Common myeloid progenitor, CD34-positive (primary cell): ENCODE measurements around the gene PGP.
"Not testable (repeated sequence)": the region's sequence is repeated elsewhere in the genome, so short reads cannot be mapped to it uniquely, and the experiment has no call there.

Source experiments
- CTCF ChIA-PET: fragments of 350-600 bp; sonication (Branson Sonifier 250); formaldehyde crosslinking; loops from one replicate; lab custom pipeline; 2021; ENCODE audit warnings: antibody characterized with exemption; lab: Charles Lee
- POLR2A ChIA-PET: fragments of 350-600 bp; sonication (Branson Sonifier 250); formaldehyde crosslinking; loops from one replicate; lab custom pipeline; 2021; ENCODE audit warnings: antibody characterized with exemption; lab: Charles Lee
- DNase-seq, 3 donors: peaks; one replicate each; pipeline versions ENCODE4 v3.0.0 to v3.0.0-alpha.2; 2013
- H3K27ac ChIP-seq, 2 experiments: 1 replicate in 1 of 2; 2 replicates in 1 of 2; pipeline ENCODE4 v1.7.0; 2013; ENCODE audit warnings: inconsistent platforms in 2 of 2, low read length in 2 of 2, mild to moderate bottlenecking in 2 of 2, low read depth in 1 of 2, moderate library complexity in 1 of 2; ENCODE audit not compliant: severe bottlenecking in 2 of 2, insufficient read depth in 1 of 2, poor library complexity in 1 of 2
- H3K27me3 ChIP-seq, 5 experiments: replicated peaks in 2 of 5; 1 replicate in 3 of 5; 2 replicates in 2 of 5; pipeline versions ENCODE4 v1.6.1 to v1.7.0; 2013; ENCODE audit warnings: low read length in 4 of 5, mild to moderate bottlenecking in 2 of 5, moderate library complexity in 2 of 5, inconsistent platforms in 1 of 5; ENCODE audit not compliant: insufficient read depth in 5 of 5, control insufficient read depth in 4 of 5
- H3K36me3 ChIP-seq, 4 experiments: 1 replicate in 2 of 4; 2 replicates in 2 of 4; pipeline versions ENCODE4 v1.6.1 to v1.7.0; 2013; ENCODE audit warnings: low read length in 3 of 4, control low read depth in 1 of 4, mild to moderate bottlenecking in 1 of 4; ENCODE audit not compliant: control insufficient read depth in 4 of 4, insufficient read depth in 4 of 4
- H3K4me1 ChIP-seq, 4 experiments: 1 replicate in 3 of 4; 2 replicates in 1 of 4; pipeline versions ENCODE4 v1.6.1 to v1.7.1; 2013; ENCODE audit warnings: low read length in 3 of 4, mild to moderate bottlenecking in 3 of 4, control low read depth in 1 of 4, inconsistent platforms in 1 of 4, moderate library complexity in 1 of 4; ENCODE audit not compliant: control insufficient read depth in 4 of 4, insufficient read depth in 4 of 4; ENCODE audit errors: control extremely low read depth in 1 of 4
- H3K4me3 ChIP-seq, 7 experiments: 1 replicate in 4 of 7; 2 replicates in 3 of 7; pipeline versions ENCODE4 v1.5.1 to v1.7.0; 2013; ENCODE audit warnings: mild to moderate bottlenecking in 7 of 7, low read length in 6 of 7, moderate library complexity in 6 of 7, inconsistent platforms in 2 of 7, low read depth in 2 of 7, control low read depth in 1 of 7; ENCODE audit not compliant: insufficient read depth in 4 of 7, control insufficient read depth in 1 of 7; ENCODE audit errors: extremely low read depth in 1 of 7
- H3K9me3 ChIP-seq, 5 experiments: 1 replicate in 4 of 5; 2 replicates in 1 of 5; pipeline versions ENCODE4 v1.6.1 to v1.7.1; 2013; ENCODE audit warnings: low read length in 4 of 5, mild to moderate bottlenecking in 2 of 5, inconsistent platforms in 1 of 5, low read depth in 1 of 5, moderate library complexity in 1 of 5; ENCODE audit not compliant: control insufficient read depth in 4 of 5, insufficient read depth in 2 of 5; ENCODE audit errors: control extremely low read depth in 1 of 5
- WGBS: methylation state at CpG from one replicate; pipeline ENCODE4 v1.1.5; 2013; ENCODE audit not compliant: insufficient coverage; 5-methylcytosine and 5-hydroxymethylcytosine counted together

Gene PGP

GRCh38 chr16:2206780-2207433, 7.7 kb downstream of the PGP start:
- 97% methylated on average over 21 of the region's 23 CpGs for WGBS
- ChIA-PET CTCF (interaction anchor here (0.7 to 1.7 kb wide), 3 partner anchors 9 to 51 kb away, joined by 3 to 4 read pairs (median 3); partner anchors contain the start of gene TRAF7), POLR2A (no interaction called here)
- H3K36me3 ChIP-seq: peaks cover 6 to 46% (median 34%) of the 10 kb centered on the region in 4 experiments
- peaks cover 0 to 22% (median 14%) of the 10 kb centered on the region in 4 experiments for H3K4me1 ChIP-seq
- DNase-seq: no peak
- H3K27ac ChIP-seq: peak overlapping the region in 1 of 2 experiments; percentile 91
- no peaks in the 10 kb centered on the region for H3K9me3 ChIP-seq
- H3K4me3 ChIP-seq: no peak overlapping the region
- no peaks in the 10 kb centered on the region for H3K27me3 ChIP-seq

GRCh38 chr16:2206420-2206779, 8.2 kb downstream of the PGP start:
- 93% methylated on average over 16 of the region's 18 CpGs for WGBS
- peak overlapping the region in 1 of 2 experiments; percentile 91 for H3K27ac ChIP-seq
- H3K4me3 ChIP-seq: peak overlapping the region in 5 of 7 experiments; percentile 84 to 99 (median 89)
- no peaks in the 10 kb centered on the region for H3K9me3 ChIP-seq
- peaks cover 0 to 21% (median 14%) of the 10 kb centered on the region in 4 experiments for H3K4me1 ChIP-seq
- DNase-seq: no peak
- no peaks in the 10 kb centered on the region for H3K27me3 ChIP-seq
- peaks cover 6 to 42% (median 32%) of the 10 kb centered on the region in 4 experiments for H3K36me3 ChIP-seq
- ChIA-PET CTCF (interaction anchor here (0.7 to 1.7 kb wide), 2 partner anchors 19 to 51 kb away, joined by 3 to 4 read pairs; partner anchors contain the start of gene TRAF7), POLR2A (interaction anchor here (1.8 kb wide), 1 partner anchor 8 kb away, joined by 5 read pairs; the partner anchor contains the start of gene PGP)

GRCh38 chr16:2205967-2206313, 8.7 kb downstream of the PGP start:
- DNase-seq: no peak
- peak overlapping the region in 1 of 2 experiments; percentile 91 for H3K27ac ChIP-seq
- H3K36me3 ChIP-seq: peaks cover 6 to 42% (median 32%) of the 10 kb centered on the region in 4 experiments
- no peaks in the 10 kb centered on the region for H3K27me3 ChIP-seq
- ChIA-PET POLR2A (interaction anchor here (1.3 to 1.8 kb wide), 2 partner anchors 9 to 50 kb away, joined by 3 to 5 read pairs; partner anchors contain the start of genes PGP and TRAF7), CTCF (interaction anchor here (0.7 to 1.7 kb wide), 2 partner anchors 19 to 50 kb away, joined by 3 to 4 read pairs; partner anchors contain the start of gene TRAF7)
- H3K4me3 ChIP-seq: peak overlapping the region; percentile 79 to 99 (median 89)
- H3K4me1 ChIP-seq: peaks cover 0 to 21% (median 14%) of the 10 kb centered on the region in 4 experiments
- no peaks in the 10 kb centered on the region for H3K9me3 ChIP-seq
- WGBS: 15% methylated on average over 8 of the region's 16 CpGs

- CTCF ChIA-PET: interaction anchor here (1.7 kb wide), 1 partner anchor 50 kb away, joined by 4 read pairs; the partner anchor contains the start of gene TRAF7
- peaks cover 0 to 21% (median 14%) of the 10 kb centered on the region in 4 experiments for H3K4me1 ChIP-seq
- H3K9me3 ChIP-seq: no peaks in the 10 kb centered on the region
- peak; percentile 91 to 95 (median 94) for DNase-seq
- POLR2A ChIA-PET: interaction anchor here (0.7 to 1.8 kb wide), 3 partner anchors 9 to 240 kb away, joined by 3 to 5 read pairs (median 3); partner anchors contain the start of genes PGP and TRAF7
- H3K36me3 ChIP-seq: peaks cover 6 to 37% (median 31%) of the 10 kb centered on the region in 4 experiments
- H3K27me3 ChIP-seq: peaks cover 0 to 2% (median 0%) of the 10 kb centered on the region in 5 experiments
- 0% methylated on average over 73 of the region's 93 CpGs for WGBS
- peak within 1 kb of the TSS; percentile 79 to 99 (median 89) for H3K4me3 ChIP-seq
- H3K27ac ChIP-seq: peak within 1 kb of the TSS; percentile 66 to 91
These were observed 9.3 kb downstream of the PGP start, which contains the start of gene MLST8 for GRCh38 chr16:2205104-2205966. TSS of gene MLST8 (plus strand) at chr16:2205454. CDS start at chr16:2206086, 632 bp downstream.

GRCh38 chr16:2204416-2205103, 10.1 kb downstream of the PGP start:
- Histone ChIP-seq H3K4me1 (peaks cover 0 to 21% (median 14%) of the 10 kb centered on the region in 4 experiments), H3K27me3 (peaks cover 0 to 5% (median under 1%) of the 10 kb centered on the region in 5 experiments), H3K27ac (peak overlapping the region; percentile 66 to 91), H3K36me3 (peaks cover 6 to 30% (median 26%) of the 10 kb centered on the region in 4 experiments), H3K4me3 (peak overlapping the region in 6 of 7 experiments; percentile 84 to 99 (median 92)), H3K9me3 (no peaks in the 10 kb centered on the region)
- POLR2A ChIA-PET: interaction anchor here (0.7 to 1.8 kb wide), 4 partner anchors 10 to 239 kb away, joined by 3 to 5 read pairs (median 3); partner anchors contain the start of genes PGP and TRAF7
- CTCF ChIA-PET: interaction anchor here (0.7 to 1.8 kb wide), 3 partner anchors 10 to 51 kb away, joined by 3 to 6 read pairs (median 3); no protein-coding TSS in a partner anchor
- WGBS: 93% methylated on average over 13 of the region's 13 CpGs
- no peak for DNase-seq

DNA sequence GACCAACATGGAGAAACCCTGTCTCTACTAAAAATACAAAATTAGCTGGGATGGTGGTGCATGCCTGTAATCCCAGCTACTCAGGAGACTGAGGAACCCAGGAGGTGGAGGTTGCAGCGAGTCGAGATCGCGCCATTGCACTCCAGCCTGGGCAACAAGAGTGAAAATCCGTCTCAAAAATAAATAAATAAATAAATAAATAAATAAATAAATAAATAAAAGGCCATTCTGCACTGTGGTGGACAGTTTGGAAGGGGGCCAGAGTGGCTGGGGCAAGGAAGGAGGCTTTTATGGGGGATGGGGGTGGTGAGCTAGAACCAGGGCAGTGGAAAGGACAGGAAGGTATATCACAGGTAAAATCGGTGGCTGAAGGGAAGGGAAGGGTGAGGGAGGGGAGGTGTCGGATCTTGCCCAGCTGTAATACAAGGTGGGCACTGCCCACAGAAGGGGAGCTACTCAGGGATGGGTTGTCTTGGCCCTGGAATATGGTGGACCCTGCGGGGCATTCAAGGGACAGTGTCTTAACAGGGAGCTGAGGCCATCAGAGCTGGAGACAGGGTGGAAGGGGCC, 11.4 kb downstream of the PGP start:
- POLR2A ChIA-PET, DNase-seq: not testable (repeated sequence)
- CTCF ChIA-PET: interaction anchor here (0.9 to 1.8 kb wide), 3 partner anchors 9 to 192 kb away, joined by 3 to 6 read pairs (median 4); partner anchors contain the start of gene ECI1

More for the DNA sequence above, 11.4 kb downstream of the PGP start:
- Histone ChIP-seq H3K36me3 (peaks cover 6 to 16% (median 16%) of the 10 kb centered on the region in 4 experiments), H3K4me1 (peaks cover 0 to 21% (median 14%) of the 10 kb centered on the region in 4 experiments), H3K27me3 (peaks cover 0 to 15% (median 11%) of the 10 kb centered on the region in 5 experiments)
- not testable (repeated sequence) for H3K9me3 ChIP-seq, H3K27ac ChIP-seq, H3K4me3 ChIP-seq
- WGBS: 100% methylated on average over 3 of the region's 8 CpGs
